Measurements from ENCODE around the gene ATP6AP1. TPM values are rescaled to one million over a fixed set of nuclear protein-coding genes. Genes with fewer than 3 reads are reported as not detected.
"Not testable (repeated sequence)": the region's sequence is repeated elsewhere in the genome, so short reads cannot be mapped to it uniquely, and the experiment has no call there.

Gene ATP6AP1
- total and polyA plus RNA-seq, 2 donors (not counting 1 experiment from before 2014, with no cell fraction given) = 47.1 to 57.7 TPM

- H3K27ac Mint-ChIP-seq = peak overlapping the region; percentile 32
- peaks cover 18% of the 10 kb centered on the region for H3K4me1 Mint-ChIP-seq
- no peaks in the 10 kb centered on the region for H3K27me3 Mint-ChIP-seq
- H3K4me3 Mint-ChIP-seq = peak overlapping the region; percentile 29
- ChIA-PET POLR2A (no interaction called here), CTCF (interaction anchor here (1.4 kb wide), 1 partner anchor 10 kb away, joined by 6 read pairs; the partner anchor contains the start of gene FLNA)
- no peak overlapping the region for H3K9ac ChIP-seq (ENCODE audit: low read length)
- no peaks in the 10 kb centered on the region for H3K27me3 ChIP-seq (replicated peaks in 1 of 4; ENCODE audit: control extremely low read depth in 1 of 4, control insufficient read depth in 3 of 4, insufficient read depth in 4 of 4, low read length in 3 of 4)
- peaks cover 14 to 16% of the 10 kb centered on the region in 2 donors for H3K4me1 ChIP-seq (ENCODE audit: control insufficient read depth in 2 of 2, insufficient read depth in 2 of 2, low read length in 2 of 2)
- H3K36me3 ChIP-seq (replicated peaks in 1 of 2; ENCODE audit: control extremely low read depth in 1 of 2, control insufficient read depth in 1 of 2, extremely low read depth in 1 of 2, insufficient read depth in 2 of 2, low read length in 1 of 2) = peaks cover 0 to 7% of the 10 kb centered on the region in 2 experiments
- DNase-seq (peak; percentile 37), ATAC-seq (ENCODE audit: low read depth) (no peak)
- H3K4me3 ChIP-seq (ENCODE audit: control extremely low read depth in 1 of 5, extremely low read depth in 1 of 5, insufficient read depth in 1 of 5, low read depth in 2 of 5, low read length in 4 of 5) = no peak overlapping the region
- no peak overlapping the region for H2AFZ ChIP-seq (ENCODE audit: insufficient read depth, low read depth, low read length, poor library complexity, severe bottlenecking)
- TF ChIP-seq EZH2 (IDR thresholded peaks at IDR 0.05; ENCODE audit: borderline replicate concordance, insufficient read depth, low read depth, low read length, poor library complexity, severe bottlenecking) (no peak), CTCF (IDR thresholded peaks at IDR 0.05) (no peak)
- no peaks in the 10 kb centered on the region for H3K9me3 Mint-ChIP-seq (ENCODE audit: insufficient read depth)
- H3K27ac ChIP-seq (ENCODE audit: low read length in 2 of 2) = no peak overlapping the region
- H3K79me2 ChIP-seq (ENCODE audit: control insufficient read depth, insufficient read depth, low read length) = peaks cover 9% of the 10 kb centered on the region
- intact Hi-C loops (cut with micrococcal nuclease) = no loop called here
- H4K20me1 ChIP-seq (ENCODE audit: control insufficient read depth, insufficient read depth, low read length, poor library complexity, severe bottlenecking) = no peaks in the 10 kb centered on the region
- no peaks in the 10 kb centered on the region for H3K9me3 ChIP-seq (ENCODE audit: control extremely low read depth in 1 of 3, control insufficient read depth in 2 of 3, insufficient read depth in 1 of 3, low read length in 2 of 3)
- 82% methylated on average over 4 of the region's 8 CpGs for WGBS (ENCODE audit: insufficient coverage)
- H3K4me2 ChIP-seq (replicated peaks; ENCODE audit: low read depth, low read length, poor library complexity, severe bottlenecking) = no peak overlapping the region
These were observed 44.1 kb upstream of the ATP6AP1 start for GRCh38 chrX:154384284-154384892.

DNA sequence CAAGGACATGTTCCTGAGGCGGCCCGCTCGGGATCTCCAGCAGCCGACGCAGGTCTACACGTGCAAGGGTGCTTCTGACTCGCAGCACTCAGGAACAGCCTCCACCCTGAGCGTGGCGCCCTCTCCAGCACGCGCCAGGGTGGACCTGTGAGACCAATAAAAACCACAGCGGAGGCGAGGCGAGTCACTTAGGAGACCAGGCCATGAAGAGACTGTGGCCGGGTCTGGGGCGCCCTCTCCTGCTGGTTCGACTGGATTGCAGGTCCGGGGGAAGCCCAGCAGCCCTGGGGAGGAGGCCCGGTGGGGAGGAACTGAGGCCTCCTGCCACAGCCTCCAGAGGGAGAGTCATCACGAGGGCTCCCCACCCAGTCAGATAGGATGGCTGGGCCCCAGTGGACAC lies 40.4 kb upstream of the ATP6AP1 start:
- intact Hi-C loops (cut with micrococcal nuclease); POLR2A ChIA-PET; H3K9ac ChIP-seq (ENCODE audit: low read length); H3K9me3 Mint-ChIP-seq (ENCODE audit: insufficient read depth); H3K9me3 ChIP-seq (ENCODE audit: control extremely low read depth in 1 of 3, control insufficient read depth in 2 of 3, insufficient read depth in 1 of 3, low read length in 2 of 3); H4K20me1 ChIP-seq (ENCODE audit: control insufficient read depth, insufficient read depth, low read length, poor library complexity, severe bottlenecking); H3K4me3 ChIP-seq (ENCODE audit: control extremely low read depth in 1 of 5, extremely low read depth in 1 of 5, insufficient read depth in 1 of 5, low read depth in 2 of 5, low read length in 4 of 5); H3K27ac ChIP-seq (ENCODE audit: low read length in 2 of 2); H3K4me2 ChIP-seq (replicated peaks; ENCODE audit: low read depth, low read length, poor library complexity, severe bottlenecking); H3K4me1 Mint-ChIP-seq; DNase-seq; H3K4me1 ChIP-seq (ENCODE audit: control insufficient read depth in 2 of 2, insufficient read depth in 2 of 2, low read length in 2 of 2); H3K79me2 ChIP-seq (ENCODE audit: control insufficient read depth, insufficient read depth, low read length); H3K27me3 ChIP-seq (replicated peaks in 1 of 4; ENCODE audit: control extremely low read depth in 1 of 4, control insufficient read depth in 3 of 4, insufficient read depth in 4 of 4, low read length in 3 of 4); H3K4me3 Mint-ChIP-seq; H3K27ac Mint-ChIP-seq; CTCF ChIA-PET; H3K36me3 ChIP-seq (replicated peaks in 1 of 2; ENCODE audit: control extremely low read depth in 1 of 2, control insufficient read depth in 1 of 2, extremely low read depth in 1 of 2, insufficient read depth in 2 of 2, low read length in 1 of 2); H2AFZ ChIP-seq (ENCODE audit: insufficient read depth, low read depth, low read length, poor library complexity, severe bottlenecking); H3K27me3 Mint-ChIP-seq: not testable (repeated sequence)
- WGBS (ENCODE audit: insufficient coverage) = no CpG with 5 or more reads among the region's 20 CpGs
- ATAC-seq (ENCODE audit: low read depth) = peak; percentile 21

DNA sequence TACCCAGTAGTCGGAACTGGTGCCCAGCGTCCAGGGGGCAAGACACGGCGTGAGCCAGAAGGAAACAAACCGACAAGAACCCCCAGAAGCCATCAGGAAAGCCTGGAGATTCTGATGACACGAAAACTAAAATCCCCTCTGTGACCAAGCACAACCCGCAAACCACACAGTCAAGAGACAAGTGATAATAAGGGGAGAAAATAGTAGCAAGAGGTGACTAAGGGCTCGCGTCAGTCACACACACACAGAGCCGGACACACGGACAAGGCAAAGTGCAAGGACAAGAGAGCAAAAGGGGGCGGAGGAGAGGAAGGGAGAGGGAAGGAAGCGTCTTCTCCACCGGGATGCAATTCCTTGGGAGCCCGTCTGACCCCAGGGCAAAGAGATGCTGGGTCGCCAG lies 39.8 kb upstream of the ATP6AP1 start:
- no CpG with 5 or more reads among the region's 16 CpGs for WGBS (ENCODE audit: insufficient coverage)
- H3K9me3 Mint-ChIP-seq (ENCODE audit: insufficient read depth); H3K27me3 Mint-ChIP-seq; intact Hi-C loops (cut with micrococcal nuclease); H3K27ac ChIP-seq (ENCODE audit: low read length in 2 of 2); CTCF ChIA-PET; POLR2A ChIA-PET; DNase-seq; H3K36me3 ChIP-seq (replicated peaks in 1 of 2; ENCODE audit: control extremely low read depth in 1 of 2, control insufficient read depth in 1 of 2, extremely low read depth in 1 of 2, insufficient read depth in 2 of 2, low read length in 1 of 2); H3K9me3 ChIP-seq (ENCODE audit: control extremely low read depth in 1 of 3, control insufficient read depth in 2 of 3, insufficient read depth in 1 of 3, low read length in 2 of 3); H3K79me2 ChIP-seq (ENCODE audit: control insufficient read depth, insufficient read depth, low read length); H3K4me3 ChIP-seq (ENCODE audit: control extremely low read depth in 1 of 5, extremely low read depth in 1 of 5, insufficient read depth in 1 of 5, low read depth in 2 of 5, low read length in 4 of 5); H3K4me1 ChIP-seq (ENCODE audit: control insufficient read depth in 2 of 2, insufficient read depth in 2 of 2, low read length in 2 of 2); H2AFZ ChIP-seq (ENCODE audit: insufficient read depth, low read depth, low read length, poor library complexity, severe bottlenecking); H3K4me2 ChIP-seq (replicated peaks; ENCODE audit: low read depth, low read length, poor library complexity, severe bottlenecking); H3K4me3 Mint-ChIP-seq; H3K27ac Mint-ChIP-seq; H3K9ac ChIP-seq (ENCODE audit: low read length); H3K4me1 Mint-ChIP-seq; H3K27me3 ChIP-seq (replicated peaks in 1 of 4; ENCODE audit: control extremely low read depth in 1 of 4, control insufficient read depth in 3 of 4, insufficient read depth in 4 of 4, low read length in 3 of 4); H4K20me1 ChIP-seq (ENCODE audit: control insufficient read depth, insufficient read depth, low read length, poor library complexity, severe bottlenecking): not testable (repeated sequence)
- peak; percentile 6 for ATAC-seq (ENCODE audit: low read depth)
